ENCODE data around the gene ZBTB20. TPM values are rescaled to one million over a fixed set of nuclear protein-coding genes. Genes with fewer than 3 reads are reported as not detected.

Gene ZBTB20
- total RNA-seq, 1 experiment from 2014 or later, result 25.9 TPM

DNA sequence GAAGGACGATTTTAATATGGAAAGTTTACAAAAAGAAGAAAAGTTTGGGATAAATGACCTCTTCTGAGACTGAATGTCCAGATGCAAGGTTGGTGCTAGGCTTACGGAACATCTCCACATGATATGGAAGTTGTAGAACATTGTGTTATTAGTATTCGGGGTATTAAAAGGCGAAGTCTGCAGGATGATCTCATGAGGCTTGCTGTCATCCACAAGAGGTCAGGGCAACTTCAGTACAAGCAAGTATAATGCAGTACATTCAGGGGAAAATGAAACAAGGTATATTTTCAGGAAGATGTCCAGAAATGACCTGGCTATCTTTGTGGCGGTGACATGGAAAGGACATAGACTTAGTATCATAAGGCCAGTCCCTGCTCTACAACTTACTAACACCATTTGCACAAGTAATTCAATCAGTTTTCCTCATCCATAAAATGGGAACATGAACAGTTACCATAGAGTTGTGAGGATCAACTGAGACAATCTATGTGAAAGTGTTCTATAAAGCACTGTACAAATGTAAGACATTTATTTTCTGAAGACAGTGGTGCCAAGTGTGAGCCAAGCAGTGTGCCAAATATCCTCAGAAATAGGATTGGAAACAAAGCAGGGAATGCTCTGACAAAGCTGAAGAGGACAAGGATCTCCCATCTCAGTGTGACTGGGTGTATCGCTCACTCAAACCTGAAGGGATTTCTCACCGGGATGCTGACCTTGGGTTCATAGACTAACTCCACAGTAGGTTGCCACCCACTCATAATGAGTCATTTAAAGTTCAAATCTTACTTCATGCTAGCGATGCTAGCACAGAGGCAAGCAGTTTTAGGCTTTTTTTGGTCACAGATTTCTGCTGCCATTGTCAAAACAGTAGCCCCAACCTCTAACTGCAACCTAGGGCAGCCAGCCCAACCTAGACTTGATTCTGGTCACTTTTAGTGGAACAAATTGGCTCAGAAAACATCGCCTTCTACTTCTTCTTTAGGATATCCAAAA is 735.0 kb downstream of the ZBTB20 start:
- DNase-seq (ENCODE audit: low read depth), result peak; percentile 96

DNA sequence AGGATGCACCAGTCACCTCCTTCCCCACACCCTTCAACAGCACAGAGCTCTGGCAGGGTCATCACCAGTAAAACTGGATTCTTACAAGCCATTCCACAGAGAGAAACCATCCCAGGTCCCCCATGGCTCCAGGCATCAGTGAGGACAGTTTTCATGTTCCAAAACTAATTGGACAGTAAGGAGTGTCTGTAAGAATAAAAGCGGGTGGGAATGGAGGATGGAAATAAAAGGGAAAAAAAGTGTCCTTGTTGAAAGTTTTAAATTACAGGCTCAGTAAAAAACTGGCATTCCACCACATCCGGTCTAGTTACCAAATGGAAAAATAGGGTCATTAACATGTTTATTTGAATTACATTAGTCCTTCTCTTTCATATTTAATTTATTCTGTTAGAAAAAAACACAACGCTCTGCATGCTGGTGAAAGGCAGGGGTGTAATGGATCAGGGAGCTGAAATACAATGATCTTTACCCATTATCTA is 735.9 kb downstream of the ZBTB20 start:
- DNase-seq (ENCODE audit: low read depth), result peak; percentile 94

DNA sequence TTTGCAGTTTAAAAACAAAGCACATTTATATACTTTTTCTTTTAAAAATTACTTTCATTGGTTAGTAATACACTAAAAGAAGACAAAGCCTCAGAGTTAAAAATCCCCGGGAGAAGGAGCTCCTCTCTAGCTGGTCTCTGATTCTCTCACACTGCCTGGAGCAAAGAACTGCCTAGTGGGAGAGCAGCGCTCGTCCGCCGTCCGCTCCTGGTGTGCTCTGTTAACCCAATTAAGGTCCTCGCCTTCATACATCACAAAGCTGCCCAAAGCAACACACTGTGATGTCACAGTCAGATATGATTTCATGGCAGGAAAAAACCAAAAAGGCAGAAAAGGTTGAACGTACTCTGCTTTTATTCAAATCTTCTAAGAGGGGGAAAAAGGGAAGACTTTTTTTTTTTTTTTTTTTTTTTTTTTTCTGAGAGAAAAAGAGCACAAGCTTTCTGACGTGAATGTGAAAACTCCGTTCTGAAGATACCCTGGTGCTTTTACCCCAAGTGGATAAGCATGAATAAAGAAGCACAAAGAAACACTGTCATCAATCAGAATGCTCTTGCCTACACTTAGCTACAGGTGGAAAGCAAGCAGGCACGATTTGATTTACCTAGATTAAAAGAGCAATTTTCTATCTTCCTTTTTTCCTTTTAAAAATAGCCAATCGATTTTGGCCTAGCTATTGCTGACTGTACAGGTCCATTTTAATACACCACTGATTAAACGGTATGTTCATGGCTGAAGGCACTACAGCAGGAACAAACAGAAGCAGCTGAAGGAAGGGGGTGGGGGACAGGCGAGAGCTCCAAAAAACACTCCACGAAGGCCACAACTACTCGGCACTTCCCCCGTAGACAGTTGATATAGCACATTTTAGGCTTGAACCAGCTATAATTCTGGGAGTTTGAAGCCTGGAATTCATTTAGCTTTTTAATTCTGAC is 738.1 kb downstream of the ZBTB20 start:
- DNase-seq (ENCODE audit: low read depth), result peak; percentile 29

DNA sequence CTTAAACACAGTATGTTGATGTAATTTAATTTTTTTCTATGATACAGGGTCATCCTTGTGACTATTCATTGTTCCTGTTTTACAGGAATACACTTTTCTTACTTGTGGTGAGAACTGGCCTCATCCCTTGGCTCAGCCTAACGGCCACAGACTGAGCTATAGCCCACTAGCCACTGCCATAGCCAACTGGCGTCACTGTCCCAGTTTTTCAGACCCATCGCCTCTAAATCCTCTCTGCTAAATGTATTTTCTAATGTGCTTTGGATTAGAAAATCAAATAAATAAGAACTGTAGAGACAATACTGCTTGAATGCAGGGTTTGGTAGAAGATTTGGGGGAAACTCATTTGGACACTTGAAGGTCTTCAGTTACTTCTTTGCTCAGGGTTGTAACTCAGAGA is 740.2 kb downstream of the ZBTB20 start:
- DNase-seq (ENCODE audit: low read depth), result no peak

DNA sequence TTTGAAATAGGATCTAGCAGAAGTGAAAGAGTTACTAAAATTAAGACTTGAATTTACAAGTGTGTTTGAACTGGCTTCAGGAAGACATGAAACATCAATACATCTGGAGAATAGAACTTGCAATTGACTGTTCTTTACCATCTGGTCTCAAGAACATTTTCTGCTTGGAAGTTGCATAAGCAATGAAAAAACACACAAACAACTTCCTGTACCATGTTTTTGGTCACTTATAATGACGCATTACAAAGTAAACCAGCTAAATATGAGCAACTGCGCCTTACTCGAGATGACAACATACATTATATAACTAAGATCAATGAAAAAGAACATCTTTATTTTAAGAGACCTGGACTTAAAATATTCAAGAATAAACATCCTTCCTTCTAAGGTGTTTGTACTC is 740.8 kb downstream of the ZBTB20 start:
- DNase-seq (ENCODE audit: low read depth), result no peak

DNA sequence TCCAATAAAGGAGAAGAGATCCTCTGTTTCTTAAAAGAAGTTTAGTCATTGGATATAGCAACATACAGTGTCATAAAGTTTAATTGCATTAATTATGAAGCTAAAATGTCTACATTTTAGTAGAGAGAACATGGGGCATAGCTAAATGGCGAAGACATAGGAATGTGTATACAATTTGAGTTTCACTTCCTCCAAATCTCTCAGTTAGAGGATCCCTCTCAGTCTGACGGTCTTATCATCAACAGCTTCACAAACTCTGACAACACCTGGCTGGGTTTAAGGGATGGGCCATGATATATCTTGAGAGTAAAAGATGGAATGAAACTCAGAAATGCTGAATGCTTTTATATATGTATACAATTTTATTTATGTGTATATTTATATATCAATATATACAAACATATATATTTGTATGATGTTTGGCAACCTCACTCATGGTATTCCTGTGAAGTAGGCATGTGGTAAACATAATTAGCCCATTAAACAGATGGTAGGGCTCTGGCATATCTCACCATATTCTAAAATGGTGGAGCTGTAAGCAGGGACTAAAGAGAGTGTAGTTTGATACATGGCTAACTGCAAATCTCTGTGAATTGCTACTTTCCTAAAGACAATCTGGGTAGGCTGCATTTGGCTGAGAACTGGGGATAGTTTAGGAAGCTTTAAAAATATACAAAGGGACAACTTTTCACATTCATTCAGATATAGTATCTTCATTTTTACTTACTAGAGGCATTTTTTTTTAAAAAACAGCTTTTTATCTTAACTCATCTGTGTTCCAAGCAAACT is 741.7 kb downstream of the ZBTB20 start:
- DNase-seq (ENCODE audit: low read depth), result no peak

DNA sequence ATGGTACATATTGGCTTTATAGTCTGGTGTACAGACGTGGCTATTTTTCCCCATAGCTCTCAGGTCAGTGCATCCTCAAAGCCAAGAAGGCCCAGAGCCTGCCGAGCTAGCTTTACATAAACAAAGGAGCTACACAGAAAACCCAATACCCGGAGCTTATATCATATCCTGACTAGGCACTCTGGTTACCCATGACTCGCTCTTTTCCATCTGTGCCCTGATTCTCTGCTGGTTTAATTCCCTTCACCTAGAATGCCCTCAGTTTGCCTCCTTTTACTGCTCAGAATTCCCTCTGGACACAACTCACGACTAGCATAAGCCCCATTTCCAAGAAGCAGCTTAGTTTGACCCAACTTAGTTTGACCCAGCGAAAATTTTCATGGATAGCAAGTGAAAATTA is 742.5 kb downstream of the ZBTB20 start:
- DNase-seq (ENCODE audit: low read depth), result peak; percentile 80

DNA sequence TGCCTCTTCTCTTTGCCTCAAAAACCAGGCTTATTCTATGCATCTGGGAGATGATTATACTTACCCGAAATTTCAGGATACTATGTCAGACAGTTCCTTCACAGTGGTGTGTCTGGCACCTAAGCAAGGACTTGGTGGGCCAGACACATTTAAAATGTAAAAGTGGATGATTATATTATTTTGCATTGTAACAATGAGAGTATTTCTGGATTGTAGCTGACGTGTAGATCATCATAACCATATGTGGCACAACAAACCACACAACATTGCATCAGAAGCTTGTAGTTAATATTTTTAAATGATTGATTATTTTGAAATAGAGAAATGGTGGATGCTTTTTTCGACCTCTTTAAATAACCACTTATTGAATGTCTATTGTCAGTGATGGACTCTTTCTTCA is 744.2 kb downstream of the ZBTB20 start:
- no peak for DNase-seq (ENCODE audit: low read depth)

DNA sequence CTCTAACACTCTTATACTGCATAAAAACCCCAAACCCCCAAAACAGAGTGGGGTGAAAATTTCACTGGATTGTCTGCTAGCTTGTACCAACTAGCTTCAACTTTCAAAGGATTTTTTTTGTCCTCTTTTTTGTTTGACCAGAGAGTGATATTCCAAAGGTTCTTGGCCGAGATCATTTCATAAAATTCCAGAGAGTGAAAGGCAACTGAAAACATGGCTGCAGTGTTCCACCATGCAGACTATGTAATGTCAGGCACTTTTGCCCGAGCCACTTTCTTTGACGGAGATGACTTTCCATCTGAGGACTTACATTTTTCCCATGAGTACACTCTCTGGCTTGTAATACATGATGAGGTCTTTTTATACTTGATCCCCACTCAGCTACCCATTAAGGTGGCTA is 745.7 kb downstream of the ZBTB20 start:
- DNase-seq (ENCODE audit: low read depth), result no peak

DNA sequence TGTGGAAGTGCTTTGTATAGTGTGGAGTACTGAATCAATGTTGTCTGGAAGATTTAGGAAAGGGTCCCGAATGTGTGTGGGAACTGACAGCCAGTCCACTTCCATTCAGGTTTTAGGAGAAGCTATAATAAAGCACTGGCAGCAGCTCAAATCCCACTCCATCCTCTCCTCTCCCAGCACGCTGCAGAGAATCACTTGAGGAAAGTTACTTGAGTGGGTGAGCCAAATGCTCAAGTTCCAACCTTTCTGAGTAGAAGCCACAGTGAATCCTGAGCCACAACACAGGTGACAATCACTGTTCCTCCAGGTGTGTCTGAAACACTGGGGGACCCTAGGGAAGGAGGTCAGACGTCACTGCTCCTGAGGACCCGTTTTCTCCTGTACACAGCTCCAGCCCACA is 746.7 kb downstream of the ZBTB20 start:
- DNase-seq (ENCODE audit: low read depth), result no peak

DNA sequence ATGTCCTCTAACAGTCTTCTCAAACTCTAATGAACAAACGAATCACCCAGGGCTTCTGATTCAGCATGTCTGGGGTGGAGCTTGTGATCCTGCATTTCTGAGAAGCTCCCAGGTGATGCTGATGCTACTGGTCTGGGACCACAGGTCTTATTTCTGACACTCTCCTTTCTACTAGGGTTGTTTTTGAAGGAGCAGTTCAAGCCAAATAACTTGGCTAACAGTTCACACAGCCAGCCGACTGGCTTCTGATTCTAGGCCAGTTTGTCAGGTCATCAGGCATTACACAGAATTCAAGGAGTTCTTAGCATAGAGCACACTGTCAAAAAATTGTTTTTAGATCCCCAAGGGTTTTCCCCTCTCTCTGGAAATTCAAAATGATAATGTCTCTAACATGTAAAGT is 752.5 kb downstream of the ZBTB20 start:
- peak; percentile 33 for DNase-seq (ENCODE audit: low read depth)

DNA sequence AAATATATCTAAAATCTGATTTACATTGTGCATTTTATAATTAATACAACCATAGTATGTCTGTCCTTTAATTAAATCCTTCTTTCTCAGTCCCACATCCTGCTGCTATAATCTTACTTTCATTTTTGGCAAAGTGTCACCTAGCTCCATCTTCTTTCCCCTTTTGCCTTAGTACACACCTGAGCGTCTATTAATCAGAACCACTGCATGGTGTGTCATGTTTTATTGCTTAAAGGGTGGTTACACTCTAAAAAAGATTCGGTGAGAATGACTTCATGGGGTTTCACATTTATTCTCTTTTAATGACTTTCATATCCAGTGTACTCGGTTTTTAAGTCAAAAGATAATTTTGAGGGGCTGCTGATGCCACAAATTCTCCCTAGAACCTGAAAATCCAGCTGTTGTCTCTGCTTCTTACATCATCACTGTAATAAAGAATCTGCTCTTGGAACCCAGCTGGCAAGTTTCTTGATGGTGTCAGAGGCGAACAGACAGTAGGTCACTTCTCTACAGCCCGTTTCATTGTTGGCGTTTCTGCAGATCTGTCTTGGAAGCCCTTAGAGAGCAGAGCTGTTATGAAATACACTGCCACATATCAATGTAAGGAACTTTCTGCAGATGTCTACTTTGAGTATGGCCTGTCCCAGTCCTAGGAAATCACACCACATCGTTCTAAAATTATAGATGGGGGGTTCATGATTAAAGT is 753.6 kb downstream of the ZBTB20 start:
- DNase-seq (ENCODE audit: low read depth), result no peak

DNA sequence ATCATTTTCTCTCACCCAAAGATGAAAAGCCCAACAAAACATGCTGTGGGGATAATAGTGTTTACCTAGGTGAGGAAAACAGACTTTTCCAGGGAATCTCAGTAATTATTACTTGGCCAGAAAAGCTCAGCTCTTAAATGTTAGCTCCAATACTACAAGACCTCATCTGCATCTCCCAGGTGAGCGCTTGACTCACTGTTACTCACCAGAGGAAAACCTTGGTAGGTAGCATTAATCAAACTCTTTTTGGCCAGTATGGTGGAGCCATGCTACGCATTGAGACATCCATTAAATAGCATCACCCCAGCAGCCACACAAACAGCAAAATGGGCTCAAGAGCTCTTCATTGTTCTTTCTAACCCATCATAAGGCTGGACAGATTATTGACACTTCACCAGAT is 754.3 kb downstream of the ZBTB20 start:
- no peak for DNase-seq (ENCODE audit: low read depth)

DNA sequence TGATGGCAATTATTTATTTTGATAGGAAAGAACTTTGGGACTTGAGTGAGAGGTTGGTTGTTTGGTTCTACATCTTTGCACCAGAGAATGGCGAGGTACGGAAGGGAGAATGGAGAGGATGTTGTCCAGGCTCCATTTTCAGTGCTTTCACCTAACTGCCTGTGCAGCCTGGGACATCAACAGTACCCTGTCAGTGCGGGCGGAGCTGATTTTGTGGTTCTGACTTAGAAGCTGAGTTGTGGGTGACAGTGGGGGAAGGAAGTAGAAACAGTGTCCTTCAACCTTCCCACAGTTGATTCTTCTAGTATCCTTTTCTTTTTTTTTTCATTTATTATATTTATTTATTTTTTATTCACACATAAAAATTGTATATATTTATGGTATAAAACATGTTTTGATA is 757.9 kb downstream of the ZBTB20 start:
- DNase-seq (ENCODE audit: low read depth), result no peak

DNA sequence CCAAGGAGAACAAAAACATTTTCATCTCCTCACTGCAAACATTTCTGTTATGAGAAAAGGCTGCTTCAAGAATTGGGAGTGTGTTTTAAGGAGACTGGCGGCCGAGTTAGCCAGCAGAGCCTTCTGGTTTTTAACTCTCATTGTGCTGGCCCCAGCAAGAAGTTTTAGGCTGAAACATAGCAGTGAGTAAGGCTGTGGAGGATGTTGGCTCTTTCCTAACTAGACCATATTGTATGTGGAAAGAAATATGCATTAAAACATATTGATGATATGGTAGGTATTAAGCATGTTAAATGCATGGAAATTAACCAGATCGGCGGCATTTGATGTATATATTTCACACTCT is 762.6 kb downstream of the ZBTB20 start:
- no peak for DNase-seq (ENCODE audit: low read depth)

DNA sequence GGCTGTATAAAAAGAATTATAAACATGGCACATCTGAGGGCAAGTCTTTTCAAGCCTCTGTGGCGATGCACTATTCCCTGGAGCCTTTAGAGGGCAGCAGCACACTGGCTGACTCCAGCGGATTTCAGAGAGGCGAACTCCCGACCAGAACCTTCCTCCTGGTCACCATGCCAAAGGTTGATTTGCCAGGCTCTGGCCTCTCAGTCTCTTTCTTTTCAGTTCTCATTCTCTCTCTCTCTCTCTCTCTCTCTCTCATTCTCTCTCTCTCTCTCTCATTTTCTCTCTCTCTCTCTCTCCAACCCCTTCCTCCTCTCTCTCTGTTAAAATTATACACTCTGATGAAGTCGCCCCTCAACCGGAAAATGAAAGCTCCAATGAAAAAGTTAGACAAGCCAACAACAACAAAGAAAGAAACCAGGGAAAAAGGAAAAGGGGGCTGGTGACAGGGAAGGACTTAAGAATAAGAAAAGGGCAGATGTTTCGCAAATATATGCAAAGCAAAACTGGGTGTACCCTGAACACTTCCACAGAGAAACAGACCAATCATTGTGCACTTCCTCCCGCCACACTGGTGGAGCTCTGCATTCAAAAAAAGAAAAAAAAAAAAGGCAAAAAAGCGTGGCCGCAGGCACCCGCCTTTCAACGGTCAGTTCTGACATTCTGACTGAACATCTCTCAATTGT is 763.1 kb downstream of the ZBTB20 start:
- peak; percentile 91 for DNase-seq (ENCODE audit: low read depth)

DNA sequence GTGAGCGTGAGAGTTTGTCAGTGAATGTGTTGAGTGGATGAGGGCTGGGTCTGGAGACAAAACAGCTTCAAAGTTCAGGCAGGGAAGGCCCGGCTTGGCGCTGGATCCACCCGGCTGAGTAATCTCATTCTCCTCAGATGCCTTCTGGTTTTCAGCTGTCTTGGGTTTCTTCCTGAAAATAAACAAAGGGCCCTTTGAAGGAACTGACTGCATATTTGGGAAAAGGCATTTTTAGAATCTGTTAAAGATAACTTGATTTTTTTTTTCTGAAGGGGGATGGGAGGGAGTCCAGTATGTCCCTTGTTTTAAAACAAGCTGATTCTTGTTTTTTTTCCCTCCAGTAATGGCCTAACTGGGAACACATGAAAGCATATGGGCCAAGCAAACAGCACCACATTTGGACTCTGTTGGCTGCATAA is 766.8 kb downstream of the ZBTB20 start:
- peak; percentile 93 for DNase-seq (ENCODE audit: low read depth)

DNA sequence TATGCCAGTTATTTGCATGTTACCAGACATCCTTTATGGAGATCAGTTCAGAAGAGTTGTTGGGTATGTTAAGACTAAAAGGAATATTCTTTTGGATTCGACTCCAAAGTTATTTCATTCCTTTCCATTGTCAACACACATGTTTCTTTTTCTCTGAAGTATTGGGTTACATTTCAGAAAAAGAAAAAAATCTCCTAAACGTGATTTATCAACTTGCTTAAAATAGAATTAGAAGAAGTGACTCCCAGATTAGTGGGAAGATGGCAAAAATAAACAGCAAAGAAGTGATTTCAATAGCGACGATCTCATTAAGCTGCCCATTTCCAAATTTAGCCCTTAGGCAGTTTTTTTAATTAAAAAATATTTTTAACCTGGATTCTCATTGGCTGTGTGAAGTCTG is 767.8 kb downstream of the ZBTB20 start:
- no peak for DNase-seq (ENCODE audit: low read depth)

DNA sequence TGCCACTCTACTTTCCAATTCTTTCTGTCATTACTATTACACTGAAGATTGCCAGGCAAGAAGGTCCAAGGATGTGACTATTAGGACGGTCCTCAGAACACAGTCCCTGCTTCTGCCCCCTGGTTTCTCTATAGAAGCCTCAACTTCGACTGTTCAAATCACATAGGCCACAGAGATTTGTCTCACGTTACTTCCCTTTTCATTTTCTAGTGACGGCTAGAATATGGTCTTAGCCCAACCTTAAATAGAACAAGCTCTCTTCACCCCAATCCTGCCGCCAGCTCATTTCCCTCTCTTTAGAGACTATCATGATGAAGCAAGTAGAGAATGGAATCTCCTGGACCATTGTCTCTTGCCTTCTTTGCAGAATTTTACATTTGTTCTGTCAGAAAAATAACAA is 768.3 kb downstream of the ZBTB20 start:
- DNase-seq (ENCODE audit: low read depth), result no peak

DNA sequence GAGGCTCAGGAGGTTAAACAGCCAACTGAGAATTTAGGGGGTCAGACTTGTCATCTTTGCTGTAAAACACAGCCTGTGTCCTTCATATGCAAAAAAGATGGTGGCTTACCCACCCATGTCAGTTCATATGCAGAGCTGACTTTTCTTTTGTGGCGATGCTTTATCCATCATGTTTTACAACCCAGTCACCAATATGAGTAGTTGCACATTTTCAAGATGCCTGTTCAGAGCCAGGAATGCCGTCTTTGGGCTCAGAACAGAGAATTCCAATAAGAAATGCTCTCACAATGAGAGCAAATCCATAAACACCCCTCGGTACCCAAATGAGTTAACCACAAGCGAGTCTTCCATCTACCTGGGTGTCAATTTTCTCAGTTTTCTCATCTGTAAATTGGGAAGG is 769.7 kb downstream of the ZBTB20 start:
- DNase-seq (ENCODE audit: low read depth), result no peak
